GM10266 (cell line): ENCODE results near the gene MYLIP.

Experiments used
- DNase-seq: peaks from one replicate; pipeline ENCODE4 v3.0.0; 2012; ENCODE audit errors: extremely low spot score
- CTCF ChIP-seq: IDR thresholded peaks from 2 replicates; pipeline ENCODE4 v1.5.1; 2012; ENCODE audit warnings: mild to moderate bottlenecking, low read depth; ENCODE audit not compliant: control insufficient read depth, insufficient read depth; ENCODE audit errors: missing control alignments

MYLIP gene

GRCh38 chr6:16139556-16139955, 10.7 kb downstream of the MYLIP start:
- no peak for DNase-seq
- TF ChIP-seq CTCF, result no peak

GRCh38 chr6:16140607-16141006, 11.7 kb downstream of the MYLIP start:
- no peak for TF ChIP-seq CTCF
- DNase-seq, result no peak

- no peak for TF ChIP-seq CTCF
- DNase-seq, result no peak
These were observed 12.6 kb downstream of the MYLIP start for GRCh38 chr6:16141514-16141913.

- no peak for DNase-seq
- TF ChIP-seq CTCF, result no peak
These were observed 16.2 kb downstream of the MYLIP start for GRCh38 chr6:16145038-16145437.

GRCh38 chr6:16146028-16146427, 17.1 kb downstream of the MYLIP start:
- no peak for TF ChIP-seq CTCF
- no peak for DNase-seq

GRCh38 chr6:16146527-16146955, 17.7 kb downstream of the MYLIP start:
- DNase-seq, result no peak
- TF ChIP-seq CTCF, result no peak

- DNase-seq, result no peak
These were observed 19.6 kb downstream of the MYLIP start for GRCh38 chr6:16148498-16148897.

More at GRCh38 chr6:16148498-16148897, 19.6 kb downstream of the MYLIP start:
- TF ChIP-seq CTCF, result no peak
